HG02610 (cell line): ENCODE data around the gene CPT1A.

Experiments used
- ATAC-seq: cut with Tn5 transposase; IDR thresholded peaks from one replicate; pipeline ENCODE4 v1.9.1; 2021; ENCODE audit warnings: mild to moderate bottlenecking, moderate library complexity; ENCODE audit not compliant: unreplicated experiment

CPT1A gene

GRCh38 chr11:68854273-68854958 lies 12.7 kb upstream of the CPT1A start:
- ATAC-seq, result no peak

- no peak for ATAC-seq
These were observed 10.9 kb upstream of the CPT1A start for GRCh38 chr11:68852628-68853027.

GRCh38 chr11:68848429-68848828 lies 6.7 kb upstream of the CPT1A start:
- ATAC-seq, result no peak

- ATAC-seq, result no peak
These were observed 5.7 kb upstream of the CPT1A start for GRCh38 chr11:68847395-68847794.

- ATAC-seq, result no peak
These were observed 3.8 kb upstream of the CPT1A start for GRCh38 chr11:68845351-68846002.

- no peak for ATAC-seq
These were observed 3.1 kb upstream of the CPT1A start for GRCh38 chr11:68844801-68845200.

- ATAC-seq, result no peak
These were observed 2.7 kb upstream of the CPT1A start for GRCh38 chr11:68844376-68844775.

- ATAC-seq, result peak; percentile 50
These were observed 2.1 kb upstream of the CPT1A start for GRCh38 chr11:68843703-68844312.

- ATAC-seq, result no peak
These were observed 1.4 kb upstream of the CPT1A start for GRCh38 chr11:68843052-68843561.

GRCh38 chr11:68842427-68843051 lies 823 bp upstream of the CPT1A start:
- no peak for ATAC-seq

GRCh38 chr11:68840661-68841653 lies 759 bp downstream of the CPT1A start:
- ATAC-seq, result no peak

GRCh38 chr11:68839911-68840641 lies 1.6 kb downstream of the CPT1A start:
- ATAC-seq, result no peak

GRCh38 chr11:68839054-68839865 lies 2.5 kb downstream of the CPT1A start:
- peak; percentile 52 for ATAC-seq

- ATAC-seq, result no peak
These were observed 3.1 kb downstream of the CPT1A start for GRCh38 chr11:68838572-68838964.

- no peak for ATAC-seq
These were observed 3.8 kb downstream of the CPT1A start for GRCh38 chr11:68837583-68838571.

- no peak for ATAC-seq
These were observed 6.0 kb downstream of the CPT1A start for GRCh38 chr11:68835749-68836148.

- no peak for ATAC-seq
These were observed 6.4 kb downstream of the CPT1A start for GRCh38 chr11:68835328-68835727.
